ENCODE results near the gene OR2D2.

DNA sequence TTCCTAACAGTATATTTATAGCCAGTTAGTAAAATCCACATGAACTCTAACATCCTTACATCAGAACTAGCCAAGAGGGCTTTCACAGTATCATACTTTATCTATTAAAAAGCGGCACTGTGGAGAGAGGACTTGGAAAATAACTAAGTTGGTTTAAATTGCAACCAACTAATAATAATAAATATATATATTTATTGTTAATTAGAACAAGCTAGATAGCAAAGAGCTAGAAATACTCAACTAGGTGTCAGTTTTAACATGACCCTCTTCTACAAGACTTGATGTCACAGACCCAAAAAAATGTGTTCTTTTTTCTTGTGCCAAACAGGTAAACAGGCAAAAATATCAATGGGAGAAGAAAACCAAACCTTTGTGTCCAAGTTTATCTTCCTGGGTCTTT is 28.4 kb upstream of the OR2D2 start, which contains the start of gene OR2D3:
- TF ChIP-seq, protein P1, sequence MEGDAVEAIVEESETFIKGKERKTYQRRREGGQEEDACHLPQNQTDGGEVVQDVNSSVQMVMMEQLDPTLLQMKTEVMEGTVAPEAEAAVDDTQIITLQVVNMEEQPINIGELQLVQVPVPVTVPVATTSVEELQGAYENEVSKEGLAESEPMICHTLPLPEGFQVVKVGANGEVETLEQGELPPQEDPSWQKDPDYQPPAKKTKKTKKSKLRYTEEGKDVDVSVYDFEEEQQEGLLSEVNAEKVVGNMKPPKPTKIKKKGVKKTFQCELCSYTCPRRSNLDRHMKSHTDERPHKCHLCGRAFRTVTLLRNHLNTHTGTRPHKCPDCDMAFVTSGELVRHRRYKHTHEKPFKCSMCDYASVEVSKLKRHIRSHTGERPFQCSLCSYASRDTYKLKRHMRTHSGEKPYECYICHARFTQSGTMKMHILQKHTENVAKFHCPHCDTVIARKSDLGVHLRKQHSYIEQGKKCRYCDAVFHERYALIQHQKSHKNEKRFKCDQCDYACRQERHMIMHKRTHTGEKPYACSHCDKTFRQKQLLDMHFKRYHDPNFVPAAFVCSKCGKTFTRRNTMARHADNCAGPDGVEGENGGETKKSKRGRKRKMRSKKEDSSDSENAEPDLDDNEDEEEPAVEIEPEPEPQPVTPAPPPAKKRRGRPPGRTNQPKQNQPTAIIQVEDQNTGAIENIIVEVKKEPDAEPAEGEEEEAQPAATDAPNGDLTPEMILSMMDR (IDR thresholded peaks at IDR 0.05; ENCODE audit: borderline replicate concordance, extremely low read depth, low read length, poor library complexity, severe bottlenecking) = no peak
- TF ChIP-seq EZH2 (IDR thresholded peaks at IDR 0.05; ENCODE audit: borderline replicate concordance, low read depth, low read length, severe bottlenecking) = no peak
